ENCODE data around the gene PTPRE.

PTPRE gene

GRCh38 chr10:127911867-127912257 lies 5.0 kb downstream of the PTPRE start:
- Histone ChIP-seq H3K9me3 (ENCODE audit: control insufficient read depth, insufficient read depth, low read length) (no peaks in the 10 kb centered on the region), H3K4me3 (ENCODE audit: low read depth, low read length) (no peak overlapping the region), H3K9ac (ENCODE audit: low read depth, low read length) (no peak overlapping the region), H3K27me3 (ENCODE audit: control insufficient read depth, insufficient read depth, low read length) (peaks cover 14% of the 10 kb centered on the region), H3K36me3 (ENCODE audit: control insufficient read depth, insufficient read depth, low read length) (no peaks in the 10 kb centered on the region), H3K4me1 (ENCODE audit: control insufficient read depth, insufficient read depth, low read length) (no peaks in the 10 kb centered on the region)

- no peaks in the 10 kb centered on the region for H3K4me1 ChIP-seq (ENCODE audit: control insufficient read depth, insufficient read depth, low read length)
- H3K4me3 ChIP-seq (ENCODE audit: low read depth, low read length) = no peak overlapping the region
Measured at GRCh38 chr10:127912607-127913367, 5.9 kb downstream of the PTPRE start.

GRCh38 chr10:127913368-127913759 lies 6.5 kb downstream of the PTPRE start:
- Histone ChIP-seq H3K9ac (ENCODE audit: low read depth, low read length) (no peak overlapping the region), H3K9me3 (ENCODE audit: control insufficient read depth, insufficient read depth, low read length) (no peaks in the 10 kb centered on the region), H3K36me3 (ENCODE audit: control insufficient read depth, insufficient read depth, low read length) (no peaks in the 10 kb centered on the region), H3K27me3 (ENCODE audit: control insufficient read depth, insufficient read depth, low read length) (peaks cover 6% of the 10 kb centered on the region), H3K4me1 (ENCODE audit: control insufficient read depth, insufficient read depth, low read length) (no peaks in the 10 kb centered on the region), H3K4me3 (ENCODE audit: low read depth, low read length) (no peak overlapping the region)

More at GRCh38 chr10:127912607-127913367, 5.9 kb downstream of the PTPRE start:
- no peak overlapping the region for H3K9ac ChIP-seq (ENCODE audit: low read depth, low read length)
- peaks cover 12% of the 10 kb centered on the region for H3K27me3 ChIP-seq (ENCODE audit: control insufficient read depth, insufficient read depth, low read length)
- H3K9me3 ChIP-seq (ENCODE audit: control insufficient read depth, insufficient read depth, low read length) = no peaks in the 10 kb centered on the region
- H3K36me3 ChIP-seq (ENCODE audit: control insufficient read depth, insufficient read depth, low read length) = no peaks in the 10 kb centered on the region

GRCh38 chr10:127915324-127915723 lies 8.4 kb downstream of the PTPRE start:
- Histone ChIP-seq H3K9me3 (ENCODE audit: control insufficient read depth, insufficient read depth, low read length) (no peaks in the 10 kb centered on the region), H3K4me3 (ENCODE audit: low read depth, low read length) (no peak overlapping the region), H3K27me3 (ENCODE audit: control insufficient read depth, insufficient read depth, low read length) (no peaks in the 10 kb centered on the region), H3K4me1 (ENCODE audit: control insufficient read depth, insufficient read depth, low read length) (no peaks in the 10 kb centered on the region), H3K36me3 (ENCODE audit: control insufficient read depth, insufficient read depth, low read length) (no peaks in the 10 kb centered on the region), H3K9ac (ENCODE audit: low read depth, low read length) (no peak overlapping the region)

GRCh38 chr10:127916826-127917225 lies 9.9 kb downstream of the PTPRE start:
- no peaks in the 10 kb centered on the region for H3K36me3 ChIP-seq (ENCODE audit: control insufficient read depth, insufficient read depth, low read length)
- H3K4me1 ChIP-seq (ENCODE audit: control insufficient read depth, insufficient read depth, low read length) = no peaks in the 10 kb centered on the region
- no peak overlapping the region for H3K4me3 ChIP-seq (ENCODE audit: low read depth, low read length)
- H3K27me3 ChIP-seq (ENCODE audit: control insufficient read depth, insufficient read depth, low read length) = no peaks in the 10 kb centered on the region
- H3K9me3 ChIP-seq (ENCODE audit: control insufficient read depth, insufficient read depth, low read length) = no peaks in the 10 kb centered on the region
- H3K9ac ChIP-seq (ENCODE audit: low read depth, low read length) = no peak overlapping the region

GRCh38 chr10:127918572-127918971 lies 11.7 kb downstream of the PTPRE start:
- H3K4me3 ChIP-seq (ENCODE audit: low read depth, low read length) = no peak overlapping the region
- no peaks in the 10 kb centered on the region for H3K4me1 ChIP-seq (ENCODE audit: control insufficient read depth, insufficient read depth, low read length)
- no peaks in the 10 kb centered on the region for H3K9me3 ChIP-seq (ENCODE audit: control insufficient read depth, insufficient read depth, low read length)
- no peaks in the 10 kb centered on the region for H3K36me3 ChIP-seq (ENCODE audit: control insufficient read depth, insufficient read depth, low read length)
- H3K27me3 ChIP-seq (ENCODE audit: control insufficient read depth, insufficient read depth, low read length) = no peaks in the 10 kb centered on the region
- no peak overlapping the region for H3K9ac ChIP-seq (ENCODE audit: low read depth, low read length)

GRCh38 chr10:127919418-127920271 lies 12.7 kb downstream of the PTPRE start:
- Histone ChIP-seq H3K9ac (ENCODE audit: low read depth, low read length) (no peak overlapping the region), H3K4me3 (ENCODE audit: low read depth, low read length) (no peak overlapping the region), H3K4me1 (ENCODE audit: control insufficient read depth, insufficient read depth, low read length) (no peaks in the 10 kb centered on the region), H3K27me3 (ENCODE audit: control insufficient read depth, insufficient read depth, low read length) (no peaks in the 10 kb centered on the region), H3K9me3 (ENCODE audit: control insufficient read depth, insufficient read depth, low read length) (no peaks in the 10 kb centered on the region), H3K36me3 (ENCODE audit: control insufficient read depth, insufficient read depth, low read length) (no peaks in the 10 kb centered on the region)

GRCh38 chr10:127920306-127921074 lies 13.6 kb downstream of the PTPRE start:
- no peak overlapping the region for H3K4me3 ChIP-seq (ENCODE audit: low read depth, low read length)
- H3K4me1 ChIP-seq (ENCODE audit: control insufficient read depth, insufficient read depth, low read length) = no peaks in the 10 kb centered on the region
- H3K9me3 ChIP-seq (ENCODE audit: control insufficient read depth, insufficient read depth, low read length) = no peaks in the 10 kb centered on the region
- H3K36me3 ChIP-seq (ENCODE audit: control insufficient read depth, insufficient read depth, low read length) = no peaks in the 10 kb centered on the region
- H3K27me3 ChIP-seq (ENCODE audit: control insufficient read depth, insufficient read depth, low read length) = no peaks in the 10 kb centered on the region
- no peak overlapping the region for H3K9ac ChIP-seq (ENCODE audit: low read depth, low read length)

GRCh38 chr10:127921075-127921752 lies 14.3 kb downstream of the PTPRE start:
- no peaks in the 10 kb centered on the region for H3K36me3 ChIP-seq (ENCODE audit: control insufficient read depth, insufficient read depth, low read length)
- H3K9ac ChIP-seq (ENCODE audit: low read depth, low read length) = no peak overlapping the region
- no peak overlapping the region for H3K4me3 ChIP-seq (ENCODE audit: low read depth, low read length)
- no peaks in the 10 kb centered on the region for H3K9me3 ChIP-seq (ENCODE audit: control insufficient read depth, insufficient read depth, low read length)
- H3K4me1 ChIP-seq (ENCODE audit: control insufficient read depth, insufficient read depth, low read length) = no peaks in the 10 kb centered on the region
- no peaks in the 10 kb centered on the region for H3K27me3 ChIP-seq (ENCODE audit: control insufficient read depth, insufficient read depth, low read length)

GRCh38 chr10:127921753-127922145 lies 14.8 kb downstream of the PTPRE start:
- Histone ChIP-seq H3K36me3 (ENCODE audit: control insufficient read depth, insufficient read depth, low read length) (no peaks in the 10 kb centered on the region), H3K27me3 (ENCODE audit: control insufficient read depth, insufficient read depth, low read length) (no peaks in the 10 kb centered on the region), H3K9ac (ENCODE audit: low read depth, low read length) (no peak overlapping the region), H3K9me3 (ENCODE audit: control insufficient read depth, insufficient read depth, low read length) (no peaks in the 10 kb centered on the region), H3K4me1 (ENCODE audit: control insufficient read depth, insufficient read depth, low read length) (no peaks in the 10 kb centered on the region), H3K4me3 (ENCODE audit: low read depth, low read length) (no peak overlapping the region)

- no peaks in the 10 kb centered on the region for H3K27me3 ChIP-seq (ENCODE audit: control insufficient read depth, insufficient read depth, low read length)
- H3K4me3 ChIP-seq (ENCODE audit: low read depth, low read length) = no peak overlapping the region
- no peaks in the 10 kb centered on the region for H3K9me3 ChIP-seq (ENCODE audit: control insufficient read depth, insufficient read depth, low read length)
- no peak overlapping the region for H3K9ac ChIP-seq (ENCODE audit: low read depth, low read length)
- H3K36me3 ChIP-seq (ENCODE audit: control insufficient read depth, insufficient read depth, low read length) = no peaks in the 10 kb centered on the region
- no peaks in the 10 kb centered on the region for H3K4me1 ChIP-seq (ENCODE audit: control insufficient read depth, insufficient read depth, low read length)
Measured at GRCh38 chr10:127922206-127922605, 15.3 kb downstream of the PTPRE start.
